PC-9 (cell line): ENCODE data around the gene SPATA6.

Experiments
- EZH2 ChIP-seq: fragments of 200-600 bp; sonication (generic); IDR thresholded peaks from 2 replicates; pipeline ENCODE4 v1.8.0; 2017; ENCODE audit warnings: antibody characterized with exemption, low read depth
- TF ChIP-seq, protein P1 (sequence below): fragments of 200-600 bp; sonication (generic); conservative IDR thresholded peaks from 2 replicates; pipeline ENCODE4 v1.6.1; 2017; ENCODE audit warnings: mixed run types, antibody characterized with exemption, mild to moderate bottlenecking, moderate library complexity

DNA sequence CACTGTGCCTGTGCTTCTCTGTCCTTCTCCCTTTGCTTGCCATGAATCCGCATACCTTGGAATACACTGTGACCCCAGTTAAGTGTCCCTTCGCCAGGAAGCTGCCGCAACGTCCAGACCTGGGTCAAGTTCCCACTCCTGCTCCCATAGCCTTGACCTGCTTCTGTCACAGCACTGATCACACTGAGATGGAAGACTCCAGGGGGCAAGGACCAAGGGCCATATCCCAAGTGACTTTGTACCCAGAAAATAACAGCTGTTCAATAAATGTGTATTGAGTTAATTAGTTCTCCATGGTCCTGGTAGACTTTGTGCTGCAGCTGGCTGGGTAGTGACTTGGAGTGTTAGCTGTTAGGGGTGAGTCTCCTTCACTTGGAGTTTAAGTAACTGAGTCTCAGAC, 223.6 kb downstream of the SPATA6 start:
- TF ChIP-seq, protein P1, sequence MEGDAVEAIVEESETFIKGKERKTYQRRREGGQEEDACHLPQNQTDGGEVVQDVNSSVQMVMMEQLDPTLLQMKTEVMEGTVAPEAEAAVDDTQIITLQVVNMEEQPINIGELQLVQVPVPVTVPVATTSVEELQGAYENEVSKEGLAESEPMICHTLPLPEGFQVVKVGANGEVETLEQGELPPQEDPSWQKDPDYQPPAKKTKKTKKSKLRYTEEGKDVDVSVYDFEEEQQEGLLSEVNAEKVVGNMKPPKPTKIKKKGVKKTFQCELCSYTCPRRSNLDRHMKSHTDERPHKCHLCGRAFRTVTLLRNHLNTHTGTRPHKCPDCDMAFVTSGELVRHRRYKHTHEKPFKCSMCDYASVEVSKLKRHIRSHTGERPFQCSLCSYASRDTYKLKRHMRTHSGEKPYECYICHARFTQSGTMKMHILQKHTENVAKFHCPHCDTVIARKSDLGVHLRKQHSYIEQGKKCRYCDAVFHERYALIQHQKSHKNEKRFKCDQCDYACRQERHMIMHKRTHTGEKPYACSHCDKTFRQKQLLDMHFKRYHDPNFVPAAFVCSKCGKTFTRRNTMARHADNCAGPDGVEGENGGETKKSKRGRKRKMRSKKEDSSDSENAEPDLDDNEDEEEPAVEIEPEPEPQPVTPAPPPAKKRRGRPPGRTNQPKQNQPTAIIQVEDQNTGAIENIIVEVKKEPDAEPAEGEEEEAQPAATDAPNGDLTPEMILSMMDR, result no peak
- no peak for TF ChIP-seq EZH2
